Measurements from ENCODE around the gene KLHL3.

DNA sequence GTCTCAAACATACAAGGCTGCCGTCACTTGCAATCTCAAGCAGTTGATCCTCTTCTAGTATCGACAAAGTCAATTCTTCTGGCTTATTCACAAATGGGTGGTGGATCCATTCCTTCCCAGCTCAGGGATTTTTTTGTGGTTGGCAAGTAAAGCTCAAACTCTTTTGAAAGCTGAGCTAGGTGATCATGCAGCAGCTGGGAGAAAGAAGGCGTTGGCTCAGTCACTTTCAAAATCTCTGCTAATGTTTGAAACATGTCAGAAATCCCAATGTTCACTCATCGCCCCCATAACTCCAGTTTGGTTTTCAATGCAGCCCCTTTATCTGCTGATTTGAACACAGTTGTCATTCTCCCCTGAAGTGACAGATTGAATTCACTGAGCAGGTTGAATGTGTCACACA lies 22.2 kb upstream of the KLHL3 start:
- no peak for TF ChIP-seq POLR2A (IDR thresholded peaks at IDR 0.05)
- TF ChIP-seq, protein P1, sequence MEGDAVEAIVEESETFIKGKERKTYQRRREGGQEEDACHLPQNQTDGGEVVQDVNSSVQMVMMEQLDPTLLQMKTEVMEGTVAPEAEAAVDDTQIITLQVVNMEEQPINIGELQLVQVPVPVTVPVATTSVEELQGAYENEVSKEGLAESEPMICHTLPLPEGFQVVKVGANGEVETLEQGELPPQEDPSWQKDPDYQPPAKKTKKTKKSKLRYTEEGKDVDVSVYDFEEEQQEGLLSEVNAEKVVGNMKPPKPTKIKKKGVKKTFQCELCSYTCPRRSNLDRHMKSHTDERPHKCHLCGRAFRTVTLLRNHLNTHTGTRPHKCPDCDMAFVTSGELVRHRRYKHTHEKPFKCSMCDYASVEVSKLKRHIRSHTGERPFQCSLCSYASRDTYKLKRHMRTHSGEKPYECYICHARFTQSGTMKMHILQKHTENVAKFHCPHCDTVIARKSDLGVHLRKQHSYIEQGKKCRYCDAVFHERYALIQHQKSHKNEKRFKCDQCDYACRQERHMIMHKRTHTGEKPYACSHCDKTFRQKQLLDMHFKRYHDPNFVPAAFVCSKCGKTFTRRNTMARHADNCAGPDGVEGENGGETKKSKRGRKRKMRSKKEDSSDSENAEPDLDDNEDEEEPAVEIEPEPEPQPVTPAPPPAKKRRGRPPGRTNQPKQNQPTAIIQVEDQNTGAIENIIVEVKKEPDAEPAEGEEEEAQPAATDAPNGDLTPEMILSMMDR (IDR thresholded peaks at IDR 0.05) = no peak

Measured in esophagus squamous epithelium (tissue), 4 donors.